ENCODE measurements around the gene SCYGR8.

The SCYGR8 gene

DNA sequence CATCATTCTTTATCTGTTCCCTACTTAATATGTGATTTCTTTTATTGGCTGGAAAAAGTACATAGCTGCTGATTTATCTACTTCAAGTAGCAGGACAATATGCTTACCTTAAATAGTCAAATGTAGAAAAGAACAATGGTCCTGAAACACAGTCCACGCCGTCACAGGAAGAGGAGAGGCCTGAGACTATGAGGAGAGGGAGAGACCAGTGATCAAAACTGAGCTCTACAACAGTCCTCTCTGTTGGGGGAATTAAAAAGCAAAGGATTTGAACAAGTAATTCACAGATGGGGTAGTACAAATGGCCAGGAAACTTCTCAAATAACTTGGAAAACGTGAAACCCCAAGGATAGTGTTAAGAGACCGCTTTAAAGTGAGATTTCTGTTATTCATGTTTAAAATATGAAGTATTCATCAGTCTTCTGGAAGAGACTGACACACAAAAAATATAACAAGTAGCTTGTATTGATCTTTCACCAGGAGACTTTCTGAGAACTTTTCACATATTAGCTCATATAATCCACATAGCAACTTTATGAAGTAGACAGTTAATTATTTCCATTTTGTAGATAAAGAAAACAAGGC lies 20.2 kb downstream of the SCYGR8 start:
- no peak for DNase-seq

DNA sequence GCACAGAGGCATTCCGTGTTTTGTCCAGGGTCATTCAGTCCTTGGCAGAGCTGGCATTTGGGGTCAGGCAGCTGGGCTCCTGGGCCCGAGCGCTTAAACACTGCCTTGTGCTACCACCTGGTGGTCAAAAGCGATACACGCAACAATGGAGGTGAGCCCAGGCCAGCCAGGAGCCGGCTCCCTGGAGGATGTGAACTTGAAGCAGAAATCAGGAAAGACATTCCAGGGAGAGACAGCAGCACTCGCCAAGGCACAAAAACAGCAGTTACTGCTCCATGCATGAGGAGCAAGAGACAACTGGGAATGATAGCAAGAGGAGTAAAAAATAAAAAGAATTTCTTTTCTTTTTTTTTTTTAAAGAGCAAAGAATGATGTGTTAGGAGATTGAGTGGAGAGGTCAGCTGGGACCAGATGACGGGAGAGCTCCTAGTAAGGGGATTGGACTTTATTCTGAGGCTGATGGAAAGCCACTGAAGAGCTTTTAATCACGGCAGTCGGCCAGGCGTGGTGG lies 20.7 kb downstream of the SCYGR8 start:
- DNase-seq = peak; percentile 93

DNA sequence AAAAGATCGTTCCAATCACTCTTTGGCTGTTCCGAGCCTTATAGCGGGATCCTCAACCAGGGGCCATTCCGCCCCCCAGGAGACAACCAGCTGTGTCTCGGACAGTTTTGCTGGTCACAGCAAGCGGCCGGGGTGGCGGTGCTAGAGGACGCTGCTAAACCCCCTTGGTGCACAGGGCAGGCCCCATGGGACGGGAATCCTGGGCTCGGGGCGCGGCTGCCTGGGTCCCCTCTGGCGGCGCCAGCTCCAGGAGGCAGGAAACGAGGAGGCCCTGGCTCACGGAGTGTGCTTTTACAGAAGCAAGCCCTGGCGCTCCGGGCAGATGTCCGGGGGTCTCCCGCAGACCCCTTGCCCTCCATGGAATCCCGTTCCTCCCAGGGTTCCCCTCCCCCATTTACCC lies 22.1 kb downstream of the SCYGR8 start:
- DNase-seq = no peak

DNA sequence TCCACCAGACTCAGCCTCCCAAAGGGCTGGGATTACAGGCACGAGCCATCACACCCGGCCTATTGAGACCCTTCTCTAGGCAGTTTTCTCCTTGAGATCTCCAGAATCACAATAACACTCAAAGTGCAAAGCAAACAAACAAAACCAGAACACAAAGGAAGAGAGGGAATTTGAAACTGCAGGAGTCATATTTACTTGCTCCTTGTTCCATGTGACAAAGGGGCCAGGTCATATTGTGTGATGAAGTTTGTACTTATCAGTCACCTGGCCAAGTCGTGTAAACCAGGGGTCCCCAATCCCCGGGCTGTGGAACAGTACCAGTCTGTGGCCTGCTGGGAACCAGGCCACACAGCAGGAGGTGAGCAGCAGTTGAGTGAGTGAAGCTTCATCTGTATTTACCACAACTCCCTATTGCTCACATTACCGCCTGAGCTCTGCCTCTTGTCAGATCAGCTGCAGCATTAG lies 26.5 kb downstream of the SCYGR8 start:
- DNase-seq = no peak

DNA sequence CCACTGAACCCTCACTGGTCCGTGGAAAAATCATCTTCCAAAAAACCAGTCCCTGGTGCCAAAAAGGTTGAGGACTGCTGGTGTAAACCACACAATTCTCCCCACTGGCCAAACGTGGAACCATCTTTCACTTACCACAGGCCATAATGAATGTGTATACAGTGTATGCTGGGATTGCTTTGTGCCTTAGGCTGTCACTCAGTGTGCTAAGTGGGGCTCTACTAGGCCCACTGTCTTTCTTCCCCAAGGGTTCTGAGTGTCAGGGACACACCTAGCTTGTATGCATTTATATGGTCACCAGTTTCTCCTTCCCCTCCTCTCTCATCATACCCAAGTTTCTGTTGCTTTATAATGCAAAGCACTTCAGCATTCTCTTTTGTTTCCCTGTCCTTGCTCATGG lies 27.2 kb downstream of the SCYGR8 start:
- no peak for DNase-seq

DNA sequence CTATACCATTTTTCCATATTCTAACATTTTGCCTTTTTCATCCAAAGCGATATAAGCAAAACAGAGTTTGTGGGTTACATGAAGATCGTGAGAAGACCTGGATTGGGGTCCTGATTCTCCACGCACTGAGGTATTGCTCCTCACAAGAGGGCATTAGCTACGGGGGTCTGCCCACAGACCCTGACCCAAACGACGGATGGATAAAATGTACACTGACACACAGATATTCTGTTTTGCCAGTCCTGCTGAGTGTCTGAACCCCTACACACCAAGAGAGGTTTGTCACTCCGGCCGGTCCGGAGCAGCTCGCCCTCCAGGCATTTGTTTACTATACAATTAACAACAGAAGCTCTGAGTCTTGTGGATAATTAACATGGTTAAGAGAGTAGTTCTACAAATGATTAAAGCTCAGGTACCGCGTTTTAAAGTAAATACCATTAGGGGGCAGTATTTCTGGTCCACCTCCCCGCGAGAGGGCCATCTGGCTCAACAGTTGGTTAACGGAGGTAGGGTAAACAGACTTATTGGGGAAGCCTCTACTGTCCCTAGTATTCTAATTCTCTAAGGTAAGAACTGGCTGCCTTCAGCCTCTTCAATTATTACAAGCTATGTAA lies 28.4 kb downstream of the SCYGR8 start:
- no peak for DNase-seq

DNA sequence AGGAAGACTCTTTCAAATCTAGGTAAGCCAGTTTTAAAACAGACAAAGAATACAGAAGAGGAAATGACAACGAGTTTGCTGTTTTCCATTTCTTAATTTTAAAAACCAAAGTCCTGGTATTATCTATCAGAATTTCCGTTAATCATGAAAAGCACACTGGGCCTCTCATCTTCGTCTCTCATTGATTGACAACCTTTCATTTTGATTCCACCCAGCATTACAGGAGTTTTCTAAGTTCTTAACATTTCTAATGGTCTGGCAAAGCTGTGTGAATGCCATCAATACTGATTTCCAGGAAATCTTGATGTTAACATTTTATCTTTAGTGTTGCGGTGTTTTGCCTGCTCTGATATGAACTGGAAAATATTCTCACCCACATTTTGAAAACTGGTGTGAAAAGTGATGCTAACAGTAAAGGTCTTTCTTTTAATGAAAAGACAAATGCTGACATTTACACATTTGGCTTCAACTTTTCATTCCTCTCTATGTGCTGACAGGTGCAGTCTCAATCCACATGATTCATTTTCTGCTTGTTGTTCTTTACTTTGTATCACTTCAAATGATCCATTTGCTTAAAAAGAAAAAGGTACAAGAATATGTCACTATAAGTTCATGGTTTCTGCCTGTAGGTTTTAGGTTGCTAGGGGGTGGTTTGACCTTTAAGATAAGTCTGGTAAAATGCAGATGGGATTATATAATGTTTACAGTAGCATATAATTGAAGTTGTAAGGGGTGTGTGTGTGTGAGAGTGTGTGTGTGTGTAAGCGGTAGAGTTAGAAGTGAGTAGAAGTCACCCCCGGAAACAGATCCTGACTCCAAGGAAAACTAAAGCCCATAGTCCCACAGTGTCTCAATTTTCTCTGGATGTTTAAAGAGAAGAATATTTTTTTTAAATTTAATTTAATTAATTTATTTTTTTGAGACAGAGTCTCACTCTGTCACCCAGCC lies 29.5 kb downstream of the SCYGR8 start:
- no peak for DNase-seq

DNA sequence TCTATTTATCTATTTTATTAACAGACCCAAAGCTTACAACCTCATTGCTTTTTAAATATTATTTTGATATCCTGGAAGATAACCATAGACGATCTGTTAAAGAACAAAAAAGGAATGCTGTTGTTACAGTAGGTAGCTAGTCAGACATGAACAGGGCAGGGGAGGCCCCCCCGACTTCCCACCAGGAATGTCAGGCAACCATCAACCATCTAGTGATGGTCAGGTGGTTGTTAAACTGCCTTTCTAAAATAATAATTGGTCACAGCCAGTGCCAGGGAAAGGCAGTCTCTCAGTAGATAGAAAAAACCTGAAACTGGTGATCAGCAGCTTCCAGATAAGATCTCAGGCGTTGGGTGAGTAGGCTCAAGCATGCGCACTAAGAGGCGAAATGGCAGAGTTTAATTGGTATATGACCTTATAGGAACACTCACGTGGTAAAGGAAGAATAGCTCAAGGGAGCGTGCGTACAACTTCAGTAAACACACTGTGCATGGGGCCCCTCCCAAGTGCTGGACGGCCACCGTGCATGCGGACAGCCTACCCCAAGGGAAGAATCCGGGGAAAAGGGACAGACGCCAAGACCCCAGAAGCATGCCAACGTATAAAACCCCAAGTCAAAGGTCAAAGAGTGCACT lies 35.4 kb downstream of the SCYGR8 start:
- DNase-seq = no peak

DNA sequence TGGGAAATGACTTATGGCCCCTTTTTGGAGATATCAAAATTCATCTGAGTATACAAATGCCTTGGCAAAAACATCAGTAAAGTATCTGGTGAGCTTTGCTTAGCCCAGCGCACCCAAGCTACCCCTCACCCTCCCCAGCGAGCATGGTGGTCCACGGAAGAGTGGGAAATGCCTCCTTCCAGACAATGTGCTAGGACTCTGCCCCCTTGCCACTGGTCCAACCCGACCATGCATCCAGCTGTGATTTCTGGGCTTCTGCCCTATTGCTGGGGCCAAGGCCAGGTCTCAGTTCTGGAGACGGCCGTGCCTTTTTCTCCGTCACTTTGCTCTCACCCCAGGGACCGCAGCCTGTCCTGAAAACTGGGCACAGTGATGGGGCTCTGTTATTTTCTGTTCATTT lies 36.1 kb downstream of the SCYGR8 start:
- DNase-seq = no peak

DNA sequence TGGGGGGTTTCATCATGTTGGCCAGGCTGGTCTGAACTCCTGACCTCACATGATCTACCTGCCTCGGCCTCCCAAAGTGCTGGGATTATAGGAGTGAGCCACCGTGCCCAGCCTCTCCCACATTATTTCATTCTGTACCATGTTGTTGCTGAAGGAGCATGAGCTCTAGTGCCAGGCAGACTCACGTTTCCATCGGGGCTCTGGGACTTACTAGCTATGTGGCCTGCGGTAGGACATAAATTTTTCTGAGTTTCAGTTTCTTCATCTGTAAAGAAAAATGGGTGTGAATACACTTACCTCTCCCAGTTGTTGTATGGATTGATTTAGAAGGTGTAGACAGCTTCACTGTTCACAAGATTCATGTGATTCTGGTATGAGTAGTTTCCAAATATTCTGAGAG lies 37.1 kb downstream of the SCYGR8 start:
- no peak for DNase-seq

DNA sequence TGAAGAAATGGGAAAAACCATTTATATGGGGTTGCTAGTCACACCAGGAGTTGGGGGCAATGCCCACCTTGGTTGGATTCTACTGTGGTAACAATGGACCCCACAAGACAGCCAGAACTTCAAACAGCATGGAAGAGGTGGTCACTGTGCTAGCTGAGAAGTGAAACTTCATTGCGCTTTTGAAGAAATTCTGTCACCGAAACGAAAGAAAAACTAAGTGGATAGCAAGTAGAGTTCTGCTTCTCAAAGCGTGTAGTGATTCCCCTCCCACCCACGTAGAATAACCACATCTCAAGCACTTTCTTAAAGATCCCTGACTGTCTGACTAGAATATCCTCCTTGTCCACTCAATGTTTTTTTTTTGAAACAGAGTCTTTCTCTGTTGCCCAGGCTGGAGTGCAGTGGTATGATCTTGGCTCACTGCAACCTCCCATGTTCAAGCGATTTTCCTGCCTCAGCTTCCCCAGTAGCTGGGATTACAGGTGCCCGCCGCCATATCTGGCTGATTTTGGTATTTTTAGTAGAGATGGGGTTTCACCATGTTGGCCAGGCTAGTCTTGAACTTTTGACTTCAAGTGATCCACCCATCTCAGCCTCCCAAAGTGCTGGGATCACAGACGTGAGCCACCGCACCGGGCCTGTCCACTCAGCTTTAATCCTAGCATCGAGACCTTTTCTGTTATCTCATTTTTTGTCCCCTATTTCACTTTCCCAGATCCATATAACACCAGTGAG lies 37.9 kb downstream of the SCYGR8 start:
- no peak for DNase-seq

DNA sequence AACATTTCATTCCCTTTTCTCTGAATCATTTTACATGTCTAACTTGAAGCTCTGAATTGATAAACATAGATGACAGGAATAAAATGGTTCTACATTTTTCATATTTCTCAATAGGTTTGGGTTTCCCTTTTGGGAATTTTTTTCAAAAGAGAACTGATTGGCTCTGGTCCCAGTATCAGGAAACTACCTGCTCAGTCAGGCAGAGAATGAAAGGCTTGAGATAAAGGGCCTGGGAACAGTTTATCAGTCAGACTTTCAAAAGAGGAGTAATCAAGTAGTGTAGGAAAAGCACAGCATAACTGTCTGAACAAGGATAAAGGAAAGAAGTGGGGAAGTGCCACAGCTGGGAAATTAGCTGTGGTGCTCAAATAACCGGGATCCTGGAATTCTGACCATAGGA lies 39.6 kb downstream of the SCYGR8 start:
- DNase-seq = no peak

DNA sequence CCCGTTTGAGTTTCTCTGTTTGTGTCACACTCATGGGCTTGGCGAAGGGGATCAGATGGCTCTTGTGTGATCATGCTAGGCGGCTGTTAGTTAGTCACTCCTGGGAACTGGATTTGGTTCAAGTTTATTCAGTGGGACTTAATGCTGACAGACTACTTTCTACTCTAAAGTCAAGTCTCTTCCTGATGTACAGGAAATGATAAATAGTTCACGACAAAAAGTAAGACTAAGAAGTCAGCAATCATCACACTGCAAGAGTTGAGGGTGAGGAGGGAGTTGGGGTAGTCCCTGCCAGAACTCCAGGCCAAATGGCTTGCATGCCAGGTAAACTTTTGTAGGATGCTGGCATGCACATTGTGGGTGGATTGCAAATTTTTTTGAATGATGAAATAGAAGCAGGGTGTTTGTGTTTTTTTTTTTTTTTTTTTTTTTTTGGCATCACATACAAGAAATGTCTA lies 42.9 kb downstream of the SCYGR8 start:
- DNase-seq = no peak

DNA sequence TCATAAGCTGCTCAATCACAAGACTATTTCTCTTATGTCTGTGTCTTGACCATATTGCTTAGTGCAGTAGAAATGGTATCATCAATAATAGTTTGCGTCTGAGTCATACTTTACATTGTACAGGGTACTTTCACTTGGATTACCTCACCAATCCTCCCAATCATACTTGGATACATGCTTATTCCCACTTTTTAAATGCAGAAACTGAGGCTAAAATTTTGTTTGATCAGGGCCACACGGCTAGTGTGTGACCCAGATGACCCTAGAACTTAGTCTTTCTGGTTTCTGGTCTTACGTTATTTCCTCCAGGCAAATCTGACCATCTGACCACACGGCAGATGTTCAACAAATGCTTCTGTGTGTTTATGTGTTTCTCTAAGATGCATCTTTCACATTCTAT lies 44.1 kb downstream of the SCYGR8 start:
- no peak for DNase-seq

DNA sequence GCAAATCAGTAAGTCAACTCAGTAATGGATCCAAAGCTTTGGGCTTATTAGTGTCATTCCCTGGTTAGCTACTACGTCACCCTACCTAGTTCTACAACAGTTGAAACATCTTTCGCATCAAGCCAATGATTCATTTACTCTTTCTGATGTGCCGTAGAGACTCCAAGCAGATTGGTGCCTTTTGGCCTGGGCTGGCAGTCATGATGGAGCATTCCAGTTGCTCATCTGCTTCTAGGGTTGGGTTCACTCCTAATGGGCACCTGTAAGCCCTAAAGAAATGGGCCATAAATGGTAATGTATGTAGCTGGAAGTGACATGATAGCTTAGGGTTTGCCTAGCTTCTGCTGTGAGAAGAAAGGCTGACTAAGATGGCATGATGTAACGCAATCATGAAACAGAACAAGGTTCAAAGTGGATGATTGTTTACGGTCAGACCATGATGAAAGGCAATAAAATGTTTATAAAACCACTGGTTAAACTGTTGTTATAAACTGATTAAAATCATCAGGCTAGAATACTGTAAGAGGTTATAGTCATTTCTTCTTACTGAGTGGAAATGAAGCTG lies 47.5 kb downstream of the SCYGR8 start:
- DNase-seq = no peak
